A549 (cell line): ENCODE results near the gene SMARCB1.

Experiments
- CBX2 ChIP-seq: fragments of 200-600 bp; sonication (generic); IDR thresholded peaks from 2 replicates; pipeline ENCODE4 v1.6.1; 2016; ENCODE audit warnings: low read depth, mild to moderate bottlenecking, borderline replicate concordance
- CEBPB ChIP-seq, 2 experiments: fragments of >200 bp in 1 of 2; sonication (Bioruptor Twin) in 1 of 2; formaldehyde crosslinking in 1 of 2; IDR thresholded peaks; 2 replicates each; pipeline ENCODE4 v1.6.1; 2012 to 2016
- CTCF ChIP-seq: fragments of >200 bp; sonication (Bioruptor Twin); formaldehyde crosslinking; IDR thresholded peaks from 3 replicates; pipeline ENCODE4 v1.5.1; 2016
- GATA3 ChIP-seq: IDR thresholded peaks from 2 replicates; pipeline ENCODE4 v1.6.1; 2012; ENCODE audit warnings: borderline replicate concordance
- HDAC2 ChIP-seq: fragments of 200-600 bp; sonication (generic); IDR thresholded peaks from 2 replicates; pipeline ENCODE4 v1.6.1; 2016
- HEYL ChIP-seq: fragments of 250-450 bp; sonication (Bioruptor Pico); IDR thresholded peaks from 2 replicates; pipeline ENCODE4 v1.8.0; 2021; ENCODE audit warnings: mild to moderate bottlenecking, moderate library complexity
- HOXB13 ChIP-seq: fragments of 250-450 bp; sonication (Bioruptor Pico); IDR thresholded peaks from 2 replicates; pipeline ENCODE4 v1.5.0; 2020; ENCODE audit warnings: low read depth, mild to moderate bottlenecking, moderate library complexity
- MAFK ChIP-seq: fragments of 450-650 bp; IDR thresholded peaks from 2 replicates; pipeline ENCODE4 v1.6.1; 2014; ENCODE audit not compliant: partially characterized antibody
- MYC ChIP-seq: IDR thresholded peaks from 2 replicates; pipeline ENCODE4 v1.6.1; 2012; ENCODE audit warnings: mild to moderate bottlenecking, inconsistent platforms, low read length, improper control_type of control experiment, borderline replicate concordance
- PHF8 ChIP-seq: fragments of 200-600 bp; sonication (generic); IDR thresholded peaks from 2 replicates; pipeline ENCODE4 v1.6.1; 2016; ENCODE audit warnings: low read depth, mild to moderate bottlenecking, antibody characterized with exemption, moderate library complexity, borderline replicate concordance
- POLR2AphosphoS2 ChIP-seq: conservative IDR thresholded peaks from 2 replicates; pipeline ENCODE4 v1.6.1; 2012; ENCODE audit warnings: low read length, improper control_type of control experiment, inconsistent platforms

GRCh38 chr22:23833911-23834317, 47.1 kb downstream of the SMARCB1 start:
- TF ChIP-seq HOXB13 (CRISPR knock-in tag) (no peak), CBX2 (no peak), CEBPB (IDR thresholded peaks at IDR 0.05) (no peak), GATA3 (no peak), MYC (no peak), PHF8 (no peak), HEYL (CRISPR knock-in tag) (no peak), HDAC2 (no peak), CTCF (no peak), POLR2AphosphoS2 (no peak), MAFK (no peak)
